GM12874 (cell line): ENCODE data around the gene IL32.

Experiments
- TF ChIP-seq, protein P1 (sequence below): IDR thresholded peaks from 2 replicates; pipeline ENCODE4 v1.5.1; 2011; ENCODE audit warnings: low read depth, mild to moderate bottlenecking, control low read depth, low read length, moderate library complexity; ENCODE audit not compliant: insufficient read depth

The IL32 gene

GRCh38 chr16:3025032-3026002, 40.1 kb upstream of the IL32 start:
- TF ChIP-seq, protein P1, sequence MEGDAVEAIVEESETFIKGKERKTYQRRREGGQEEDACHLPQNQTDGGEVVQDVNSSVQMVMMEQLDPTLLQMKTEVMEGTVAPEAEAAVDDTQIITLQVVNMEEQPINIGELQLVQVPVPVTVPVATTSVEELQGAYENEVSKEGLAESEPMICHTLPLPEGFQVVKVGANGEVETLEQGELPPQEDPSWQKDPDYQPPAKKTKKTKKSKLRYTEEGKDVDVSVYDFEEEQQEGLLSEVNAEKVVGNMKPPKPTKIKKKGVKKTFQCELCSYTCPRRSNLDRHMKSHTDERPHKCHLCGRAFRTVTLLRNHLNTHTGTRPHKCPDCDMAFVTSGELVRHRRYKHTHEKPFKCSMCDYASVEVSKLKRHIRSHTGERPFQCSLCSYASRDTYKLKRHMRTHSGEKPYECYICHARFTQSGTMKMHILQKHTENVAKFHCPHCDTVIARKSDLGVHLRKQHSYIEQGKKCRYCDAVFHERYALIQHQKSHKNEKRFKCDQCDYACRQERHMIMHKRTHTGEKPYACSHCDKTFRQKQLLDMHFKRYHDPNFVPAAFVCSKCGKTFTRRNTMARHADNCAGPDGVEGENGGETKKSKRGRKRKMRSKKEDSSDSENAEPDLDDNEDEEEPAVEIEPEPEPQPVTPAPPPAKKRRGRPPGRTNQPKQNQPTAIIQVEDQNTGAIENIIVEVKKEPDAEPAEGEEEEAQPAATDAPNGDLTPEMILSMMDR = no peak

GRCh38 chr16:3026003-3026378, 39.4 kb upstream of the IL32 start:
- TF ChIP-seq, protein P1 = no peak

GRCh38 chr16:3026609-3027488, 38.6 kb upstream of the IL32 start:
- TF ChIP-seq, protein P1 = no peak

GRCh38 chr16:3027489-3027795, 38.0 kb upstream of the IL32 start:
- TF ChIP-seq, protein P1 = no peak

- TF ChIP-seq, protein P1 = peak; percentile 95
These were observed 37.3 kb upstream of the IL32 start for GRCh38 chr16:3027983-3028715.

- TF ChIP-seq, protein P1 = no peak
These were observed 36.6 kb upstream of the IL32 start for GRCh38 chr16:3028716-3029319.
